HepG2 (cell line): Measurements from ENCODE around the gene ARHGAP30.

Experiments used
- BCLAF1 ChIP-seq: fragments of 450-650 bp; IDR thresholded peaks from 2 replicates; pipeline ENCODE4 v1.6.1; 2017; ENCODE audit warnings: mild to moderate bottlenecking
- CAMTA2 ChIP-seq: sonication (generic); formaldehyde crosslinking; IDR thresholded peaks from 2 replicates; pipeline ENCODE4 v1.4.0; 2020; ENCODE audit warnings: mild to moderate bottlenecking, missing genetic modification reagents, borderline replicate concordance
- DNMT1 ChIP-seq: sonication (generic); formaldehyde crosslinking; IDR thresholded peaks from 2 replicates; pipeline ENCODE4 v1.5.1; 2020; ENCODE audit warnings: mild to moderate bottlenecking, missing genetic modification reagents
- FIP1L1 ChIP-seq: fragments of 200-400 bp; formaldehyde crosslinking; IDR thresholded peaks from 2 replicates; pipeline ENCODE4 v1.6.1; 2018; ENCODE audit warnings: low read depth, mild to moderate bottlenecking, low read length, moderate library complexity, borderline replicate concordance; ENCODE audit not compliant: insufficient read depth
- HCFC1 ChIP-seq: fragments of 150-350 bp; IDR thresholded peaks from 2 replicates; pipeline ENCODE4 v1.6.1; 2014; ENCODE audit warnings: low read depth, low read length
- MEIS1 ChIP-seq: sonication (generic); formaldehyde crosslinking; IDR thresholded peaks from 2 replicates; pipeline ENCODE4 v1.9.0; 2021; ENCODE audit warnings: mild to moderate bottlenecking, missing genetic modification reagents, moderate library complexity, borderline replicate concordance
- NFE2L2 ChIP-seq: fragments of 150-350 bp; IDR thresholded peaks from 2 replicates; pipeline ENCODE4 v1.6.1; 2014; ENCODE audit warnings: low read length
- NFIC ChIP-seq: IDR thresholded peaks from 2 replicates; pipeline ENCODE4 v1.6.1; 2012; ENCODE audit warnings: mild to moderate bottlenecking, low read length, inconsistent platforms
- POLR2AphosphoS5 ChIP-seq: IDR thresholded peaks from 2 replicates; pipeline ENCODE4 v1.6.1; 2012; ENCODE audit warnings: low read depth, low read length
- ZNF207 ChIP-seq: fragments of 450-650 bp; IDR thresholded peaks from 2 replicates; pipeline ENCODE4 v1.6.1; 2016; ENCODE audit warnings: antibody characterized with exemption, borderline replicate concordance
- ZNF263 ChIP-seq: sonication (generic); formaldehyde crosslinking; IDR thresholded peaks from 2 replicates; pipeline ENCODE4 v1.4.0; 2020; ENCODE audit warnings: missing genetic modification reagents
- TF ChIP-seq, protein P1 (sequence below): sonication (generic); formaldehyde crosslinking; IDR thresholded peaks from 2 replicates; pipeline ENCODE4 v1.5.0; 2020; ENCODE audit warnings: mild to moderate bottlenecking, missing genetic modification reagents, moderate library complexity

- no peak for TF ChIP-seq CAMTA2 (CRISPR knock-in tag)
- no peak for TF ChIP-seq HCFC1
- no peak for TF ChIP-seq DNMT1
- no peak for TF ChIP-seq BCLAF1
- TF ChIP-seq, protein P1, sequence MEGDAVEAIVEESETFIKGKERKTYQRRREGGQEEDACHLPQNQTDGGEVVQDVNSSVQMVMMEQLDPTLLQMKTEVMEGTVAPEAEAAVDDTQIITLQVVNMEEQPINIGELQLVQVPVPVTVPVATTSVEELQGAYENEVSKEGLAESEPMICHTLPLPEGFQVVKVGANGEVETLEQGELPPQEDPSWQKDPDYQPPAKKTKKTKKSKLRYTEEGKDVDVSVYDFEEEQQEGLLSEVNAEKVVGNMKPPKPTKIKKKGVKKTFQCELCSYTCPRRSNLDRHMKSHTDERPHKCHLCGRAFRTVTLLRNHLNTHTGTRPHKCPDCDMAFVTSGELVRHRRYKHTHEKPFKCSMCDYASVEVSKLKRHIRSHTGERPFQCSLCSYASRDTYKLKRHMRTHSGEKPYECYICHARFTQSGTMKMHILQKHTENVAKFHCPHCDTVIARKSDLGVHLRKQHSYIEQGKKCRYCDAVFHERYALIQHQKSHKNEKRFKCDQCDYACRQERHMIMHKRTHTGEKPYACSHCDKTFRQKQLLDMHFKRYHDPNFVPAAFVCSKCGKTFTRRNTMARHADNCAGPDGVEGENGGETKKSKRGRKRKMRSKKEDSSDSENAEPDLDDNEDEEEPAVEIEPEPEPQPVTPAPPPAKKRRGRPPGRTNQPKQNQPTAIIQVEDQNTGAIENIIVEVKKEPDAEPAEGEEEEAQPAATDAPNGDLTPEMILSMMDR (CRISPR knock-in tag), result peak; percentile 80
- TF ChIP-seq NFE2L2, result no peak
- TF ChIP-seq MEIS1 (CRISPR knock-in tag), result no peak
- TF ChIP-seq NFIC, result no peak
- no peak for TF ChIP-seq ZNF207
- TF ChIP-seq POLR2AphosphoS5, result no peak
- TF ChIP-seq ZNF263 (CRISPR knock-in tag), result no peak
- no peak for TF ChIP-seq FIP1L1
Observed at GRCh38 chr1:161071886-161072371, 2.2 kb upstream of the ARHGAP30 start.
